Fibroblast of skin of left biceps (primary cell): Measurements from ENCODE around the gene AGRN.

Experiments
- DNase-seq, 2 experiments: peaks; one replicate each; pipeline ENCODE4 v3.0.0-alpha.2; 2013; ENCODE audit warnings: low read depth in 2 of 2

Gene AGRN

DNA sequence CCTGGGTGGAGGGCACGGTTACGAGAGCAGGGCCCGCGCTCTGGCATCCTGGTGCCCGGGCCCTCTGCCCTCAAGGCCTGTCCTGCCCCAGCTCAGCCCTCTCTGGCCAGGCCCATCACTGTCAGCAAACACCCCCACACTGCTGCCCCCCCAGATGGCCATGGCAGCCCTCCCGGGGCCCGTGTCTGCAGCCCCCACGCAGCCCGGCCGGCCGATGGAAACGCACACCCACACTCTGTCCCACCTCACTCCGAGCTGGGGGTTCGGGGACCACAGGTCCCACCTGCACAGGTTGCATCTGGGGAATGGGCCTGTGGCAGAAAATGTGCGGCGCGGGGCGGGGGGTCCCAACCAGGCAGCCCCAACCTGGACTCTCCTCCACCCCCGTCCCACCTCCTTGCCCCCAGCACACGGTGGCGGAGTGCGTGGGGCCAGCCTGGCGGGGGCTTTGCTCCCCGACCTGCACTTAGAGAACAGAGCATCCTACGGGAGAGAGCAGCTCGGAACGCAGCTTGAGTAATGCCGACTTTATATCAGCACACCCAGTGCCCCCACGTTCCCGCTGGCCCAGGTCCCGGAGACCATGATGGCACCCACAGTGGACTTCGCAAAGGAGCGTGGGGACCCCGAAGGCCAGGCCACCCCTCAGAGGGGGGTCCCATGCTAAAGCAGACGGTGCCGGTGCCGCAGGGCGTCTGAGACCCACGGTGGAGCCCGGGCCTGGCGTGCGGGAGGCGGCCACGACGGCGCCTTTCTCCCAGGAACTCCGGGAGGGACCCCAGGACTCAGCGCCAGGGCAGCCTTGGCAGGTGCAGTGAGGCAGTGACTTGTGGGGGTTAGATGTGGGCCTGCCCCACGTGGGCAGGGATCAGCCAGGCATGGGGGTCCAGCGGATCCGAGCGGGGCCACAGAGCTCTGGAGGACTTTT is 61.7 kb downstream of the AGRN start:
- DNase-seq, result no peak

DNA sequence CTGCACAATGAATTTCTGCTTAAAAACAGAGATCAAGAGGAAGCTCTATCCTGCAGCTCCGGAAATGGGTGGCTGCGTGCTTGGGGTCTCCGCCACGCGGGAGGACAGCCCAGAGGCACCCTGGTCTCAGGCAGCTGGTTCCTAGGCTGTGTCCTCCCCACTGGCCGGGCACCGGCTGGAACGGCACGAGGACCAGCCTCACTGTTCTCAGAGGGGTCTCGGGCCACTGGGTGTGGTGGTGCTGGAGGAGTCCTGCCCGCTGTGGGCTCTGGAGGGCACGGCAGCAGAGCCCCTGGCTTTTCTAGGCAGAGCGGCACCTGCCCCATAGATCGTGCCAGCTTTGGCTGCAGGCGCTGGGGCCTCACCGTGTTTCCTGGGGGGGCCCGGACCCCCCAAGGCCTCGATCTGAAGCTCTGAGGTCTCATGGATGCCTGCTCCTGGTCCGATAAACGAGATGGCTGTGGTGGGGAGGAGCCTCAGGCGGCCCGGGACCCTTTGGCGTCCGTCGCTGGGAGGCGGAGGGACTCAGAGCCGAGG is 62.4 kb downstream of the AGRN start:
- DNase-seq, result no peak

GRCh38 chr1:1082776-1083415 is 63.0 kb downstream of the AGRN start:
- DNase-seq, result no peak

DNA sequence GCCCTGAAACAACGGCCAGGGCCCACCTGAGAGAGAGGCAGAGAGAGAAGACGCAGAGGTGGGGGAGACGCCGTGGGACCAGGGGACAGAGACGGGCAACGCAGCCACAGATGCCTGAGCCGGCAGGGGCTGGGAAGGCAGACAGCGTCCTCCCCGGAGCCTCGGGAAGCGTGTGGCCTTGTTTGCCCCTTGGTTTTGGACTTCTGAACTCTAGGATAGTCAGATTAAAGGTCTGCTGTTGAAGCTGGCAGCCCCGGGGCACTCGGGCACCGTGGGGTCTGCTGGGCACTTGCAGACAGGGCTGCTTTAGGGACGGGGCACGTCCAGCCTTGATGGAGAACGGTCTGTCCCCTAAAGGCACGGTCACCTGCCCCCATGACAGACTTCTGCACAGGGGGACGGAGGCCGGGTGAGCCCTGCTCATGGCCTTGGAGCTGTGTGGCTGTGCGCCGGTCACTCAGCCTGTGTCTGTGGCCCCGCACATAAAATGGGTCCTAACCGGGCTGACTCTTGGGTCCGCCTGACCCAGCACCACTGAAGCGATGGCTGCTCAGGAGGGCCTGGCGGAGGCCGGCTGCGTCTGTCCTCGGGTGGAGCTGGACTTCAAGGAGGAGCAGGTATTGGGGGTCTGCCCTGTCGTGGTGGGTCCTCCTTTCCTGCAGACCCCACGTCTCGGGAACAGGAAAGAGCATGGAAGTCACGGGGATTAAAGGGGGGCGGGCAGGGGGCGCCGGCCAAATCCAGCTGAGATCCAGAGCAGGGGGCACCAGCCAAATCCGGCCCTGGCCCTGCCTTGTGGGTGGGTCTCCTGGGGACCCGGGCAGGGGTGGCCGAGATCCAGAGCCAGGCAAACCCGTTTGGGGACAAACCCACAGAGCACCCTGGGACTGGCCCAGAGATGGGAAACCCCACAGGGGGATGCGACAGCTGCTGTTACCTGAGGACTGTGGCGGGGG is 63.8 kb downstream of the AGRN start:
- no peak for DNase-seq

GRCh38 chr1:1084372-1085170 is 64.7 kb downstream of the AGRN start:
- DNase-seq, result no peak

DNA sequence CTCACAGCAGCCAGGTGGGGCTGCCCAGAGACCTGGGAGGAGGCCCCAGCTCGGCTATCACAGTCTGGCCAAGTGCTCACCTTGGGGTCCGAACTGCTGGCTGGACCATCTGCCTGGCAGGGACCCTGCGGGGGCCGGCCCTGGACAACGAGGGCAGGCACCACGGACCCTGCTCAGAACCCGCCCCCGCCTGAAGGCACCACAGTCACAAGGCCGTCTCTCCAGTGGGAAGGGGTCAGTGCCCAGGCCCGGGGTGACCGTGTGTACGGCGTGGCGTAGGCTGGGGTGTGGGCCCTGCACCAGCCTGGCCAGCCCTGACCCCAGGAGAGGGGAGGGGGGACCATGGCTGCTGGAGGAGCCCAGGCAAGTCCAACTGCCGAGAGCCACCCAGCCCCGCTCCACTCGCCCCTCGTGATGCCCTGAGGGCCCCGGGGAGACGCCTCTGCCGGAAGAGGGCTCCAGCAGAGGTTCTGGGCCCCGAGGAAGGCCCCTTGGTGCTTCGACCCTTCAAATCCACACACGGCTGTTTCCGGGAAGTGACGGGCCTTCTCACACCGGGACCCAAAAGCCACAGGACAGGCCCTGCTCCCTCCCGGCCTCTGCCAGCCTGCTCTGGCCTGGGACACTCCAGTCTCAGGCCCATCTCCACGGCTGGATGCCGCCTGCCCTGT is 65.4 kb downstream of the AGRN start:
- DNase-seq, result no peak

DNA sequence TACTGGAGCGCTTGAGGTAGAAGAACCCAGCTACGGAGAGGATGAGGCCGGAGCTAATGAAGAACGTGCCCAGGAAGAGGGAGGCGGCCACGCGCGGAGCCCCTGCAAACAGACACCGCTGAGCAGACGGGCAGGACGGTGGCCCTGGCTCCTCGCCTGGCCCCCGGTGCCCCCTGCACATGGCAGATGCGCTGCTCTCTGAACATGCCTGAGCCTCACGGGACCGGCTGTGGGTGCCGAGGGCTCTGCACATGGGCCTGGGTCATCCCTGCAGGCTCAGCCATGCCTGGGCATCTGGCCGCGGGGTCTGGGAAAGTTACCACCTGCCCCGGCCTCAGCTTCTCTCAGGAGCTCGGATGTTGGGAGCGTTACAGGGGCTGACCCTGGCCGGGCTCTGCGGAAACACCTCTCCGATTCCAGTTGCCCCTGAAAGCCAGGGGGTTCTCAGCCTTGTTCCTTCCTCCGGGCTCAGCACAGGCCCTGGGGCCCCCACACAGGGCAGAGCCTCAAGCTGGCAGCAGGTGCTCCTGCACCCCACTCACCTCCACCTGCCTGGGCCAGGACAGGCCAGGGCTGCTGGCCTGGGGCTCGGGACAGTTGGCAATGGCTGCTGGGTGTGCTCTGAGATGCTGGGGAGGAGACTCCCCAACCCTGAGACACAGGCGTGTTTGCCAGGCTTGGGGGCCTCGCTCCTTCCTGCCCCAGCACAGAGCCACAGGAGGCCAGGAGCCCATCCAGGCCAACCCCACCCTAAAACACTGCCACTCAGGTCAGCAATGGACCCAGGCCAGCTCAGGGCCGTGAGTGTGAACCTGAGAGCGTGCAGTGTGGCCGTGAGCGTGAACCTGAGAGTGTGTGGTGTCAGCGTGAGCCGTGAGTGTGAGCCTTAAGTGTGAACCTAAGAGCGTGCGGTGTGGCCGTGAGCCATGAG is 66.3 kb downstream of the AGRN start:
- no peak for DNase-seq

DNA sequence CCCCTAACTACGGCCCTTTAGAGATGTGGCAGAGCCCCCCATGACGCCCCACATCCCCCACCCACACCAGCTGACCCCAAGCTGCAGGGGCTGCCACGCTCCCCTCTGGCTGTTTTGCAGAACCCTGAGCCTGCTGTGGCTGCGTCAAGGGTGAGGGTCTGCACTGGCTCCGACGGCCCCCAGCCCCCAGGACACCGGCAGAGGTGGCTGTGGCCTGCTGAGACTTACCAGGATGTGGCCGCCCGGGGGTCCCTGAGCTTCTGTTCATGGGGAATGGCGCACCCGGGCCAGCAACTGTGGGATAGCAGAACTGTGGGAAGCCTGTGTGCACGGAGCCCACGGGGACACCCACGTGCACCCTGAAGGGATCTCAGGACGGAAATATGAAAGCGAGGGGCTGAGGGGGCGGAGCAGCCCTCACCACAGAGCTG is 67.0 kb downstream of the AGRN start:
- no peak for DNase-seq

- no peak for DNase-seq
These were observed 67.6 kb downstream of the AGRN start for GRCh38 chr1:1087351-1088028.

DNA sequence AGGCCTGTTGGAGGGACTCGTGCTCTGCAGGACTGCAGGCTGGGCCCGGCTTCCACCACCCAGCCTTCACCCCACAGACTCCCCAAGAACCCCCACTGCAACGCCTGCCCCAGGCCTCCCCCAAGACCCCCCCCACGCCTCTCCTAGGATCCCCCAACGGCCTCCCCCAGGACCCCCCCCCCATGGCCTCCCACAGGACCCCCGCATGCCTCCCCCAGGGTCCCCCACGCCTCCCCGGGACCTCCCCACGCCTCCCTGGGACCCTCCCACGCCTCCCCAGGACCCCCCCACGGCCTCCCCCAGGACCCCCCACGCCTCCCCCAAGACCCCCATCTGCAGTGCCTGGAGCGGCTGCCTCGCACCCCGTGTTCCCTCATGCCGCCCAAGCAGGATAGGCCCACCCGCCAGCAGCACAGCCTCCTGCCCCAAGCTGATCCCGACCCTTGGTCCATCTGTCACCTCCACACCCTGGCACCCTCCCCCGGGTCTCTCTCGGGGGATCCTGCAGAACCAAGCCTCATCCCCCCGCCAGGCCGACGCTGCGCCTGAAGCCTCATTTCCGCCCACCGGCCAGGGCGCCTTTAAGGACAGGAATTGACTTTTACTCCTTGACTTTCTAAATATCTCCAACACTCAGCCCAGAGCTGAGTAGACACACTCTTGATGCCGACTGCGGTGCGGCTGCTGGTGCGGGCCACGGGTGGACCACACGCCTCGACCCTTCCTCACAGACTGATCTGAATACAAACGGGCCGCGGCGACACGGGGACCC is 68.3 kb downstream of the AGRN start:
- no peak for DNase-seq

- no peak for DNase-seq
These were observed 69.1 kb downstream of the AGRN start for GRCh38 chr1:1088801-1089680.

DNA sequence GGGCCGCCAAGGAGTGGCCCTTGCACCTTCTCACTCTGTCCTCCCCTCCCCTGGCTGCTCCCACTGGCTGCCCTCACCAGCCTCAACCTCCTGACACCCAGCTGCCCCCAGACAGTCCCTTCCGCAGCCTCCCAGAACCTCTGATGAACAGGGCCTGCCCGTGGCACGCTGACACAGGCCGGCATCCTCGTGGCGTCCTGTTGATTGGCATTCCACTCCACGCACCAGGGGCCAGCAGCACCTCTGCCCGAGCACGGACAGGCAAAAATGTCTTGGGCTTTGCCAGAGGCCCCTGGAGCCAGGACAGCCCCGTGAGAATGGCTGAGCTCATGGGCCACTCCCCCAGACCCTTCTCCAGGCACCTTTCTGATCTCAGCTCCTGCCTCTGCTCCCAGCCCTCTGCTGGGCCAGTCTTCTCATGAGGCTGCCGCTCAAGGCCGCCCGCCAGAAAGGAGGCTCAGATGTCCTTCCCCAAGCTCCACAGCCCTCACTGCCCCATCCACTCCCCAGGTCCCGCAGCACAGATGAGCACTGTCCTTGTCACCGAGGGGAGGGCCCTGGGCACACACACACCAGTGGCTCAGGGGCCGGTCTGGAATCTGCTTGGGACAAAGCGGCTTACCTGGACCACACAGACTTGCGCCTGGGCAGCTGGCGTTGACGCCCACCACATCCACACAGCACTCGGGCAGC is 70.0 kb downstream of the AGRN start:
- no peak for DNase-seq

GRCh38 chr1:1090424-1091343 is 70.8 kb downstream of the AGRN start:
- no peak for DNase-seq

DNA sequence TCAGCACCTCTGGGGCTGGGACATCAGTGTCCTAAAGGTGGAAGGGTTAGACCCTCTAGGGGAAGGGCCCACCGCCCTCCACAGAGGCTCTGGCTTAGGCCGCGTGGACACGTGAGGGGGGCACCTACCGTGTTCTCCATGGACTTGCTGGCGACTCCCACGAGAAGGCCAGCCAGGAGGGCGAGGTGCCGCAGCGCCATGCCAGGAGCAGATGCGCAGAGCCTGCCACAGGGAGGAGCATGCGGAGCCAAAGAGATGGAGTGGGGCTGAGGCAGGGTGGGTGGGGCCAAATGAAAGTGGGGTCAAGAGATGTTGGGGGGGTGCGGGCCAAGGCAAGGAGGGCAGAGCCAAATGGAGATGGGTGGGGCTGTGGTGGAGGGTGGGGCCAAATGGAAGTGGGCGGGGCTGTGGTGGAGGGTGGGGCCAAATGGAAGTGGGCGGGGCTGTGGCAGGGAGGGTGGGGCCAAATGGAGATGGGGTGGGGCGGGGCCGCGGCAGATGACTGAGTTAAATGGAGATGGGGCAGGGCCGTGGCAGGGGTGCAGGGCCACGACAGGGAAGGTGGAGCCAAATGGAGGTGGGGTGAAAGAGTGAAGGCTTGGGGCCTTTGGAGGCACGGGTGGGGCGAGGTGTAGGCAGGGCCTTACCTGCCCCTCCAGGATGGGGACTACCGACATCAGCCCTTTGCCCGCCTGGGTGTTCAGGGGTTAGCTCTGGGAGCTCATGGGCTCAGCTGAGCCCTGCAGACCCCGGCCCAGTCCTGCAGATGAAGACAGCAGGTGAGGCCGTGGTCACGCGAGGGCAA is 71.6 kb downstream of the AGRN start:
- DNase-seq, result no peak
